B cell (primary cell): ENCODE measurements around the gene CRBN.

Experiments used
- EZH2 ChIP-seq: IDR thresholded peaks from 2 replicates; pipeline ENCODE4 v1.6.1; 2012; ENCODE audit warnings: borderline replicate concordance, low read depth, mild to moderate bottlenecking, moderate library complexity, low read length; ENCODE audit not compliant: insufficient read depth, poor library complexity, severe bottlenecking
- TF ChIP-seq, protein P1 (sequence below): fragments of 200-600 bp; IDR thresholded peaks from one replicate; pipeline ENCODE4 v1.8.0; 2022; ENCODE audit warnings: antibody characterized with exemption, mild to moderate bottlenecking

- TF ChIP-seq, protein P1, sequence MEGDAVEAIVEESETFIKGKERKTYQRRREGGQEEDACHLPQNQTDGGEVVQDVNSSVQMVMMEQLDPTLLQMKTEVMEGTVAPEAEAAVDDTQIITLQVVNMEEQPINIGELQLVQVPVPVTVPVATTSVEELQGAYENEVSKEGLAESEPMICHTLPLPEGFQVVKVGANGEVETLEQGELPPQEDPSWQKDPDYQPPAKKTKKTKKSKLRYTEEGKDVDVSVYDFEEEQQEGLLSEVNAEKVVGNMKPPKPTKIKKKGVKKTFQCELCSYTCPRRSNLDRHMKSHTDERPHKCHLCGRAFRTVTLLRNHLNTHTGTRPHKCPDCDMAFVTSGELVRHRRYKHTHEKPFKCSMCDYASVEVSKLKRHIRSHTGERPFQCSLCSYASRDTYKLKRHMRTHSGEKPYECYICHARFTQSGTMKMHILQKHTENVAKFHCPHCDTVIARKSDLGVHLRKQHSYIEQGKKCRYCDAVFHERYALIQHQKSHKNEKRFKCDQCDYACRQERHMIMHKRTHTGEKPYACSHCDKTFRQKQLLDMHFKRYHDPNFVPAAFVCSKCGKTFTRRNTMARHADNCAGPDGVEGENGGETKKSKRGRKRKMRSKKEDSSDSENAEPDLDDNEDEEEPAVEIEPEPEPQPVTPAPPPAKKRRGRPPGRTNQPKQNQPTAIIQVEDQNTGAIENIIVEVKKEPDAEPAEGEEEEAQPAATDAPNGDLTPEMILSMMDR, result no peak
- no peak for TF ChIP-seq EZH2
Observed at GRCh38 chr3:3105815-3106214, 73.7 kb downstream of the CRBN start.
